ENCODE measurements around the gene ADAMTS2. TPM values are rescaled to one million over a fixed set of nuclear protein-coding genes. Genes with fewer than 3 reads are reported as not detected.

ADAMTS2 gene
- total RNA-seq, 1 donor from 2014 or later: 8.2 TPM

DNA sequence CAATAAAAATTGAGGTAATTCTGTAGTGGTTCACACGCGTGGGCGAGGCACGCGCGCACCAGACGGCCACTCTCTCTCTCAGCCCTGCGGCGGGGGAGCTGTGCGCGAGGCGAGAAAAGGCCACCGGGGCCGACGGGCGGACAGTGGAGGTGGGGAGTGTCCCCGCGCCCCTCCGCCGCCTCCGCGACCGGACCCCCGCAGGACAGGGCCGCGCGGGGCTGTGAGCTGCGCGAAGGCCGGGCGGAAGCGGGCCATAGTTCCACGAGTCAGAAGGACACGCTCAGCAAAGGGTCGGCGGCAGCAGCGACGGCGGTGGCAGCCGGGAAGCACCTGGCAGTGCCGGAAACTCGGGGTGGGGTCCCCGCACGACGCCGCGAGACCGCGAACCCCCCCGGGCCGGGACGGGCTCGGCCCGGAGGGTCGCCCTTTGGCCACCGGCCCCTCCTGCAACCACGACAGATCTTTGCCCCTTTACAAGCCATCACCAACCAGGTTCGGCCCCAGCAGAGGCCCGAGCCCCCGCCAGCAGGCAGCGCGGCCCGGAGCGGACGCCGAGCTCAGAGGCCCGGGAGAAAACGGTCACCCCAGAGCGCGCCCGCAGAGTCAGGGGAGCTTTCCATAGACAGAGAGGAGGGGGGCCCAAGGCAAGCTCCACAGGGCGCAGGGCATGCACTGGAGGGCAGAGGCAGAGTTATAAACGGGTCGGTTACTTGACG, 224.2 kb downstream of the ADAMTS2 start:
- Mint-ChIP-seq H3K4me3 (no peak overlapping the region), H3K9me3 (peaks cover 22% of the 10 kb centered on the region), H3K27ac (no peak overlapping the region), H3K36me3 (peaks cover 5% of the 10 kb centered on the region), H3K4me1 (no peaks in the 10 kb centered on the region), H3K27me3 (ENCODE audit: low read depth) (no peaks in the 10 kb centered on the region)
- TF ChIP-seq, protein P1, sequence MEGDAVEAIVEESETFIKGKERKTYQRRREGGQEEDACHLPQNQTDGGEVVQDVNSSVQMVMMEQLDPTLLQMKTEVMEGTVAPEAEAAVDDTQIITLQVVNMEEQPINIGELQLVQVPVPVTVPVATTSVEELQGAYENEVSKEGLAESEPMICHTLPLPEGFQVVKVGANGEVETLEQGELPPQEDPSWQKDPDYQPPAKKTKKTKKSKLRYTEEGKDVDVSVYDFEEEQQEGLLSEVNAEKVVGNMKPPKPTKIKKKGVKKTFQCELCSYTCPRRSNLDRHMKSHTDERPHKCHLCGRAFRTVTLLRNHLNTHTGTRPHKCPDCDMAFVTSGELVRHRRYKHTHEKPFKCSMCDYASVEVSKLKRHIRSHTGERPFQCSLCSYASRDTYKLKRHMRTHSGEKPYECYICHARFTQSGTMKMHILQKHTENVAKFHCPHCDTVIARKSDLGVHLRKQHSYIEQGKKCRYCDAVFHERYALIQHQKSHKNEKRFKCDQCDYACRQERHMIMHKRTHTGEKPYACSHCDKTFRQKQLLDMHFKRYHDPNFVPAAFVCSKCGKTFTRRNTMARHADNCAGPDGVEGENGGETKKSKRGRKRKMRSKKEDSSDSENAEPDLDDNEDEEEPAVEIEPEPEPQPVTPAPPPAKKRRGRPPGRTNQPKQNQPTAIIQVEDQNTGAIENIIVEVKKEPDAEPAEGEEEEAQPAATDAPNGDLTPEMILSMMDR (IDR thresholded peaks at IDR 0.05; ENCODE audit: unreplicated experiment): no peak
- DNase-seq (ENCODE audit: low spot score in 2 of 2, unreplicated experiment in 2 of 2): no peak

DNA sequence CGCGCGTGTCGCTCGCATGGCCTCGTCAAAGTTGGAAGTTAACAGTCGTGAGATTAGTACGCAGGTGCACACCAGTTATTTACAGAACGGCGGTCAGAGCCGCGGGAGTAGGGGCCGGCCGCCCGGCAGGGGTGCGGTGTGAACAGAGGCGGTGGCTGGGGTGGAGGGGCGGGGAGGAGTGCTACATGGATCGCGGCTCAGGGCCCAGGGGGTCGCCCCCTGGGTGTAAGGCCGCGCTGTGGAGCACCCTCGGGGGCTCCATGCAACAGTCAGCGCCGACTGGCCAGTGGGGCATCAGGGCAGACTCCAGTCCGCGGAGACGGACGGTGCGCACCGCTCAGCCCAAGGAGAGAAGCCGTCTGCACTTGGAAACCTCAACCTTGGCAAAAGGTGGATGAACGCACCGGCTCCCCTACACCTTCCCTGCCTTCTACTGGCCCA, 224.8 kb downstream of the ADAMTS2 start:
- Mint-ChIP-seq H3K27ac (no peak overlapping the region), H3K27me3 (ENCODE audit: low read depth) (no peaks in the 10 kb centered on the region), H3K36me3 (peaks cover 5% of the 10 kb centered on the region), H3K4me1 (no peaks in the 10 kb centered on the region), H3K4me3 (no peak overlapping the region), H3K9me3 (peaks cover 22% of the 10 kb centered on the region)
- DNase-seq (ENCODE audit: low spot score in 2 of 2, unreplicated experiment in 2 of 2): peak in 1 of 2 experiments; percentile 32
- TF ChIP-seq, protein P1 (IDR thresholded peaks at IDR 0.05; ENCODE audit: unreplicated experiment): no peak

GRCh38 chr5:179119415-179120170, 225.7 kb downstream of the ADAMTS2 start:
- TF ChIP-seq, protein P1 (IDR thresholded peaks at IDR 0.05; ENCODE audit: unreplicated experiment): no peak
- H3K27ac Mint-ChIP-seq: no peak overlapping the region
- no peak overlapping the region for H3K4me3 Mint-ChIP-seq
- peak in 1 of 2 experiments; percentile 19 for DNase-seq (ENCODE audit: low spot score in 2 of 2, unreplicated experiment in 2 of 2)
- peaks cover 29% of the 10 kb centered on the region for H3K9me3 Mint-ChIP-seq
- no peaks in the 10 kb centered on the region for H3K27me3 Mint-ChIP-seq (ENCODE audit: low read depth)
- H3K36me3 Mint-ChIP-seq: peaks cover 5% of the 10 kb centered on the region
- H3K4me1 Mint-ChIP-seq: no peaks in the 10 kb centered on the region

DNA sequence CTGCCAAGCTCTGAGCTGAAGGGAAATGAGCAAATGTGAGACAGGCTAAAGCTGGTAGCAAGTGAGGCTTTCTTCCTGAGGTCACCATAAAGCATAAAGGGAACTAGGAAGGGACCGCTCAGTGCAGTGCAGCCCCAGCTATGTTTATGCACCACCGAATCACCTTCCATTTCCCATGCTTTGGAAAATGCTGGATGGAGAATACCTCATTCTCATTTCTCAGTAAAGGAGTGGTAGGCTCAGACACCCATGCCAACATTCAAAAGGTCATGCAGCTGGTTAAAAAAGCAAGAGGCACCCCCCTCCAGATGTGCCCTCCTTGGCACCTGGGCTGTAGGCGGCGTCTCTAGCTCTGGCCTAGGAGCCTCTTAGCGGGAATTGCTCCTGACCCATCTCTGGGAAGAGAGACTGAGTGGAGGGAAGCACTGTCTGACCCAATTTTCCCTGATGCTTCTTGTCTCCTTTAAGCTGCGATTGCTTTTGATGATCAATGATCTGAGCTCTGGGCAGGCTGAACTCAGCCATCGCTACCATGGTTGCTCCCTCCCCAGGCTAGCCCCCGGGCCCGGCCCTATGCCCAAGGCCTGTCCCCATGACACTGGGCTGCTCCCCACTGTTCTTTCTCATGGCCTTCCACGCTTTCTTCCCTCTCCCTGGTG, 226.4 kb downstream of the ADAMTS2 start:
- H3K9me3 Mint-ChIP-seq: peaks cover 30% of the 10 kb centered on the region
- TF ChIP-seq, protein P1 (IDR thresholded peaks at IDR 0.05; ENCODE audit: unreplicated experiment): no peak
- no peaks in the 10 kb centered on the region for H3K4me1 Mint-ChIP-seq
- H3K27me3 Mint-ChIP-seq (ENCODE audit: low read depth): no peaks in the 10 kb centered on the region
- DNase-seq (ENCODE audit: low spot score in 2 of 2, unreplicated experiment in 2 of 2): peak in 1 of 2 experiments; percentile 14
- H3K27ac Mint-ChIP-seq: no peak overlapping the region
- no peak overlapping the region for H3K4me3 Mint-ChIP-seq
- H3K36me3 Mint-ChIP-seq: peaks cover 7% of the 10 kb centered on the region

DNA sequence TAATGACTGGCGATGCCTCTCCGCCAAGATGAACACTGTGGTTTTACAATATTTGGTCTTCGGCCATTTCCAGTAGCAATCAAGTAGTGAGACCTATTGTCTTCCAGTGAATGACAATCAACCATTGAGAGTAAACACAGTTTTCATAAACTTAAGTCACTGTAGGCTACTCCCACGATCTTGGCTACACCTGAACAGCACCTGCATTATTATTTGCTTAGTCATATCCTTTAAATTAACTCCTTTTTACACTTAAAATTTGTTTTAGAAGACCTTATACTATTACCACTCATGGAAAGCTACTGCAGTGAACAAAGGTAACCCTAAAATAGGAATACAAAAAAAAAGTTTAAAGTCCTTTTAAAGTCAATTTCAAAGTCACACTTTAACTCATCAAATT, 226.9 kb downstream of the ADAMTS2 start:
- TF ChIP-seq, protein P1 (IDR thresholded peaks at IDR 0.05; ENCODE audit: unreplicated experiment): no peak
- Mint-ChIP-seq H3K36me3 (peaks cover 11% of the 10 kb centered on the region), H3K27ac (no peak overlapping the region), H3K9me3 (peaks cover 35% of the 10 kb centered on the region), H3K4me3 (no peak overlapping the region), H3K4me1 (no peaks in the 10 kb centered on the region), H3K27me3 (ENCODE audit: low read depth) (no peaks in the 10 kb centered on the region)
- no peak for DNase-seq (ENCODE audit: low spot score in 2 of 2, unreplicated experiment in 2 of 2)
